HG03439 (cell line): Measurements from ENCODE around the gene MROH2B.

Experiments
- ATAC-seq: cut with Tn5 transposase; IDR thresholded peaks from one replicate; pipeline ENCODE4 v1.9.1; 2021; ENCODE audit warnings: mild to moderate bottlenecking, moderate library complexity; ENCODE audit not compliant: unreplicated experiment

MROH2B gene

GRCh38 chr5:41071242-41071641 lies at the start of gene MROH2B:
TSS of gene MROH2B (minus strand) at chr5:41071342. CDS start at chr5:41070852, 490 bp downstream.
- ATAC-seq = no peak

- no peak for ATAC-seq
Measured at GRCh38 chr5:41120600-41120999, 49.5 kb upstream of the MROH2B start.

- no peak for ATAC-seq
Measured at GRCh38 chr5:41118177-41118576, 47.0 kb upstream of the MROH2B start.

GRCh38 chr5:41115281-41115680 lies 44.1 kb upstream of the MROH2B start:
- ATAC-seq = no peak

GRCh38 chr5:41112486-41113455 lies 41.6 kb upstream of the MROH2B start:
- ATAC-seq = no peak

GRCh38 chr5:41109186-41109585 lies 38.0 kb upstream of the MROH2B start:
- ATAC-seq = no peak

GRCh38 chr5:41102341-41102740 lies 31.2 kb upstream of the MROH2B start:
- no peak for ATAC-seq

GRCh38 chr5:41097642-41098041 lies 26.5 kb upstream of the MROH2B start:
- no peak for ATAC-seq

GRCh38 chr5:41095324-41096101 lies 24.4 kb upstream of the MROH2B start:
- no peak for ATAC-seq

- no peak for ATAC-seq
Measured at GRCh38 chr5:41094871-41095270, 23.7 kb upstream of the MROH2B start.

- no peak for ATAC-seq
Measured at GRCh38 chr5:41093803-41094202, 22.7 kb upstream of the MROH2B start.

- no peak for ATAC-seq
Measured at GRCh38 chr5:41087461-41087860, 16.3 kb upstream of the MROH2B start.

GRCh38 chr5:41083306-41083705 lies 12.2 kb upstream of the MROH2B start:
- ATAC-seq = no peak

- no peak for ATAC-seq
Measured at GRCh38 chr5:41071975-41072374, 833 bp upstream of the MROH2B start.

GRCh38 chr5:41067714-41068568 lies 3.2 kb downstream of the MROH2B start:
- ATAC-seq = no peak

GRCh38 chr5:41065691-41066335 lies 5.3 kb downstream of the MROH2B start:
- ATAC-seq = no peak

GRCh38 chr5:41057940-41058339 lies 13.2 kb downstream of the MROH2B start:
- ATAC-seq = no peak

GRCh38 chr5:41057231-41057630 lies 13.9 kb downstream of the MROH2B start:
- no peak for ATAC-seq

- ATAC-seq = no peak
Measured at GRCh38 chr5:41048986-41049385, 22.2 kb downstream of the MROH2B start.

GRCh38 chr5:41043109-41043747 lies 27.9 kb downstream of the MROH2B start:
- ATAC-seq = no peak
